Uterus (tissue), 2 donors: ENCODE measurements around the gene DAD1.

Source experiments
- POLR2A ChIP-seq, 2 donors: fragments of 450-650 bp; IDR thresholded peaks; one replicate each; pipeline ENCODE4 v1.6.1; 2016; ENCODE audit warnings: antibody characterized with exemption in 2 of 2, mild to moderate bottlenecking in 1 of 2, moderate library complexity in 1 of 2
- TF ChIP-seq, protein P1 (sequence below), 4 experiments: fragments of 200-600 bp in 2 of 4; fragments of 450-650 bp in 2 of 4; sonication (generic) in 2 of 4; IDR thresholded peaks; one replicate each; pipeline ENCODE4 v1.5.1; 2016 to 2019; ENCODE audit warnings: antibody characterized with exemption in 4 of 4, mild to moderate bottlenecking in 2 of 4, moderate library complexity in 1 of 4

DNA sequence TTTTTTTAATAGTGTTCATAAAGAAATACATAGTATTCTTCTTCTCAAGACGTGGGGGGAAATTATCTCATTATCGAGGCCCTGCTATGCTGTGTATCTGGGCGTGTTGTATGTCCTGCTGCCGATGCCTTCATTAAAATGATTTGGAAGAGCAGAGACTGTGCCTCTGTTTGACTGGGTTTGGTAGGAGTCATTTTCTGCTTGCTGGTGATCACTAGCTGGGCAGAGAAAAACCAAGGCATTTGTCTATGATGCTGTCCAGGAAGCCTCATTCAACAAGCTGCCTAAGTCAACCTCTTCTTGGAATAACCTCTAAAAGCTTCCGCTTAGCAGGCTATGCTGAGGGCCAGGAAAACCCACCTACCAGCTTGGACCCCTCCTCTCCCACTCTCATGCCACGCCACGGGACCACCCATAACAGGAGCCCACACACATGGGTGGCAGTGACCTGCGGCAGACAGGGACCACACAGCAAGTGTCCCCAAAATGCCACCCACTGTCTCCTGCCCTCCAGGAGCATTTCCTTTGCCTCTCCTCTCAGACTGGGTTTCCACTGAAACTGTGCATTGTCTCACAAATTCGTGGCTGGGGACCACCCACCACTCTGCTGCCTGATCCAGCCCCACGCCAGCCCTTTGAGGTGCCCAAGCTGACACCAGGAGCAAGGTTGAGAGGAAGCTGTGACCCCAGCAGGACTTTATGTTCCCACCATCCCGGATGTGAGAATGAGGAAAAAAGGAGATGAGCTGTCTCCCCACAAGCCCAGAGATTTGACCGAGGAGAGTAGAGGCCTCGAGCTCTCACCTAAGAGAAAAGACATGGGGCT, 36.8 kb downstream of the DAD1 start:
- TF ChIP-seq, protein P1, sequence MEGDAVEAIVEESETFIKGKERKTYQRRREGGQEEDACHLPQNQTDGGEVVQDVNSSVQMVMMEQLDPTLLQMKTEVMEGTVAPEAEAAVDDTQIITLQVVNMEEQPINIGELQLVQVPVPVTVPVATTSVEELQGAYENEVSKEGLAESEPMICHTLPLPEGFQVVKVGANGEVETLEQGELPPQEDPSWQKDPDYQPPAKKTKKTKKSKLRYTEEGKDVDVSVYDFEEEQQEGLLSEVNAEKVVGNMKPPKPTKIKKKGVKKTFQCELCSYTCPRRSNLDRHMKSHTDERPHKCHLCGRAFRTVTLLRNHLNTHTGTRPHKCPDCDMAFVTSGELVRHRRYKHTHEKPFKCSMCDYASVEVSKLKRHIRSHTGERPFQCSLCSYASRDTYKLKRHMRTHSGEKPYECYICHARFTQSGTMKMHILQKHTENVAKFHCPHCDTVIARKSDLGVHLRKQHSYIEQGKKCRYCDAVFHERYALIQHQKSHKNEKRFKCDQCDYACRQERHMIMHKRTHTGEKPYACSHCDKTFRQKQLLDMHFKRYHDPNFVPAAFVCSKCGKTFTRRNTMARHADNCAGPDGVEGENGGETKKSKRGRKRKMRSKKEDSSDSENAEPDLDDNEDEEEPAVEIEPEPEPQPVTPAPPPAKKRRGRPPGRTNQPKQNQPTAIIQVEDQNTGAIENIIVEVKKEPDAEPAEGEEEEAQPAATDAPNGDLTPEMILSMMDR (IDR thresholded peaks at IDR 0.05), result no peak
- TF ChIP-seq POLR2A (IDR thresholded peaks at IDR 0.05), result no peak
